GM12892 (cell line): ENCODE results near the gene CCDC88C.

Experiments used
- POLR2A ChIP-seq: IDR thresholded peaks from 2 replicates; pipeline ENCODE4 v1.6.1; 2011; ENCODE audit warnings: low read depth, low read length, control low read depth
- POLR2AphosphoS5 ChIP-seq: IDR thresholded peaks from 2 replicates; pipeline ENCODE4 v1.6.1; 2011; ENCODE audit warnings: low read depth, low read length, control low read depth
- TAF1 ChIP-seq: IDR thresholded peaks from 2 replicates; pipeline ENCODE4 v1.6.1; 2011; ENCODE audit warnings: low read depth, mild to moderate bottlenecking, control low read depth, low read length, borderline replicate concordance

DNA sequence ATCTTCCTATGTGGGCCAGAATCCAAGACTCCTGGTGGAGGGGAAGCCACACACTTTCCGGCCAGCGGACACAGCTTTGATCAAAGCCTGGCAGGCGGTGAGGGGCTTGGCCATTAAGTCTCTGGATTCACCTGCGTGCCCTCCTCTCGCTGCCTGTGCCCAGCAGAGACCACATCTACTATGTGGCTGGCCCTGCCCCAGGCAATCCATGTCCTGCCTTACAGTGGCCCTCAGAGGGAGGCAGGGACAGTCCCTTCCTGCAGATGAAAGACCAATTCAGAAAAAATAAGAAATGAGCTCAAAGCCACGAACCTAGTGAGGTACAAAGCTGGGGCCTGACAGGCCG is 90.4 kb downstream of the CCDC88C start:
- no peak for TF ChIP-seq POLR2A
- no peak for TF ChIP-seq POLR2AphosphoS5
- no peak for TF ChIP-seq TAF1
